Thyroid gland (tissue), 4 donors: ENCODE results near the gene IFT22.

ENCODE experiments used
- POLR2A ChIP-seq, 2 donors: fragments of 450-650 bp; IDR thresholded peaks; one replicate each; pipeline ENCODE4 v1.6.1; 2017; ENCODE audit warnings: antibody characterized with exemption in 2 of 2, mild to moderate bottlenecking in 2 of 2, moderate library complexity in 1 of 2
- TF ChIP-seq, protein P1 (sequence below), 6 experiments: fragments of 200-600 bp in 3 of 6; fragments of 450-650 bp in 3 of 6; sonication (generic) in 3 of 6; IDR thresholded peaks; one replicate each; pipeline ENCODE4 v1.5.1; 2016 to 2019; ENCODE audit warnings: antibody characterized with exemption in 6 of 6, mild to moderate bottlenecking in 2 of 6, inconsistent platforms in 1 of 6, moderate library complexity in 1 of 6

DNA sequence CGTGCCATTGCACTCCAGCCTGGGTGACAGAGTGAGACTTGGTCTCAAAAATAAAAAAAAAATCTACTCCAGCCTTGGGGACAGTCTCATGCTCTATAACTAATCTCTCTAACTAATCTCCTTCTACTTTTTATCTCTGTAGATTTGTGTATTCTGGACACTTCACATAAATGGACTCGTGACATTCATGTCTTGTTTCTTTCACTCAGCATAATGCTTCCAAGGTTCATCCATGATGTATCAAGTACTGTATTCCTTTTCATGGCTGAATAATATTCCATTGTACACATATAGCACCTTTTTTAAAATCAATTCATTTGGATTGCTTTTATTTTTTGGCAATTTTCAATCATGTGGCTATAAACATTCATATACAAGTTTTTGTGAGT lies 31.3 kb upstream of the IFT22 start:
- TF ChIP-seq POLR2A (IDR thresholded peaks at IDR 0.05), result no peak
- TF ChIP-seq, protein P1, sequence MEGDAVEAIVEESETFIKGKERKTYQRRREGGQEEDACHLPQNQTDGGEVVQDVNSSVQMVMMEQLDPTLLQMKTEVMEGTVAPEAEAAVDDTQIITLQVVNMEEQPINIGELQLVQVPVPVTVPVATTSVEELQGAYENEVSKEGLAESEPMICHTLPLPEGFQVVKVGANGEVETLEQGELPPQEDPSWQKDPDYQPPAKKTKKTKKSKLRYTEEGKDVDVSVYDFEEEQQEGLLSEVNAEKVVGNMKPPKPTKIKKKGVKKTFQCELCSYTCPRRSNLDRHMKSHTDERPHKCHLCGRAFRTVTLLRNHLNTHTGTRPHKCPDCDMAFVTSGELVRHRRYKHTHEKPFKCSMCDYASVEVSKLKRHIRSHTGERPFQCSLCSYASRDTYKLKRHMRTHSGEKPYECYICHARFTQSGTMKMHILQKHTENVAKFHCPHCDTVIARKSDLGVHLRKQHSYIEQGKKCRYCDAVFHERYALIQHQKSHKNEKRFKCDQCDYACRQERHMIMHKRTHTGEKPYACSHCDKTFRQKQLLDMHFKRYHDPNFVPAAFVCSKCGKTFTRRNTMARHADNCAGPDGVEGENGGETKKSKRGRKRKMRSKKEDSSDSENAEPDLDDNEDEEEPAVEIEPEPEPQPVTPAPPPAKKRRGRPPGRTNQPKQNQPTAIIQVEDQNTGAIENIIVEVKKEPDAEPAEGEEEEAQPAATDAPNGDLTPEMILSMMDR (IDR thresholded peaks at IDR 0.05), result no peak
